Hematopoietic multipotent progenitor cell treated with erythropoietin and hydrocortisone succinate and interleukin-3 and kit ligand, for 17 days (in vitro differentiated cells): ENCODE results near the gene ALB.

Experiments
- DNase-seq: peaks from one replicate; pipeline ENCODE4 v3.0.0-alpha.2; 2015; ENCODE audit warnings: low spot score

Gene ALB

GRCh38 chr4:73451981-73452747 is 48.1 kb downstream of the ALB start:
- no peak for DNase-seq

- DNase-seq: no peak
Observed at GRCh38 chr4:73452953-73453700, 49.0 kb downstream of the ALB start.

GRCh38 chr4:73453701-73454005 is 49.6 kb downstream of the ALB start:
- DNase-seq: no peak

- DNase-seq: no peak
Observed at GRCh38 chr4:73454920-73455319, 50.8 kb downstream of the ALB start.

GRCh38 chr4:73456177-73457022 is 52.3 kb downstream of the ALB start:
- no peak for DNase-seq

GRCh38 chr4:73458184-73459047 is 54.3 kb downstream of the ALB start:
- DNase-seq: no peak

- DNase-seq: no peak
Observed at GRCh38 chr4:73459048-73459421, 54.9 kb downstream of the ALB start.

- DNase-seq: no peak
Observed at GRCh38 chr4:73460913-73461522, 56.9 kb downstream of the ALB start.

- no peak for DNase-seq
Observed at GRCh38 chr4:73468170-73468569, 64.1 kb downstream of the ALB start.

GRCh38 chr4:73470728-73471127 is 66.6 kb downstream of the ALB start:
- no peak for DNase-seq
